Hematopoietic multipotent progenitor cell (in vitro differentiated cells): ENCODE data around the gene SLC49A3. TPM values are rescaled to one million over a fixed set of nuclear protein-coding genes. Genes with fewer than 3 reads are reported as not detected.
"Not testable (repeated sequence)": the region's sequence is repeated elsewhere in the genome, so short reads cannot be mapped to it uniquely, and the experiment has no call there.

Source experiments
- DNase-seq, 3 donors: peaks; one replicate each; pipeline ENCODE4 v3.0.0-alpha.2; 2011 to 2015; ENCODE audit warnings: low read depth in 2 of 3, low spot score in 2 of 3
- total RNA-seq: library from RNA; depleted of rRNA; stranded (reverse); fragments of >200 nt; gene quantifications from one replicate; pipeline ENCODE4 v1.2.3, GENCODE V29; 2012

SLC49A3 gene
- total RNA-seq, 1 donor, result 5.9 TPM

DNA sequence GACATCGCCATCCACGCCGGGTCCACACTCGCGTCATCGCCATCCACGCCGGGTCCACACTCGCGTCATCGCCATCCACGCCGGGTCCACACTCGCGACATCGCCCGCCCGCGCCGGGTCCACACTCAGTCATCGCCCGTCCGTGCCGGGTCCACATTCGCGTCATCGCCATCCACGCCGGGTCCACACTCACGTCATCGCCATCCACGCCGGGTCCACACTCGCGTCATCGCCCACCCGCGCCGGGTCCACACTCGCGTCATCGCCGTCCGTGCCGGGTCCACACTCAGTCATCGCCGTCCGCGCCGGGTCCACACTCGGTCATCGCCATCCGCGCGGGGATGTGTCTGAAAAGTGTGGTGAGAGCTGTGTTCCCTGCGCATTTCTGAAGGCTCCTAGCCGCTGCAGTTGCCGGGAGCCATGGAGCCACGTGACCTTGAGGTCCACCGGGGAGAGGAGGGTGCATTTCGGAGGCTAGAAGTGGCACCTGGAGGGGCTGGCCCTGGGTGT lies 34.0 kb upstream of the SLC49A3 start:
- DNase-seq, result no peak

DNA sequence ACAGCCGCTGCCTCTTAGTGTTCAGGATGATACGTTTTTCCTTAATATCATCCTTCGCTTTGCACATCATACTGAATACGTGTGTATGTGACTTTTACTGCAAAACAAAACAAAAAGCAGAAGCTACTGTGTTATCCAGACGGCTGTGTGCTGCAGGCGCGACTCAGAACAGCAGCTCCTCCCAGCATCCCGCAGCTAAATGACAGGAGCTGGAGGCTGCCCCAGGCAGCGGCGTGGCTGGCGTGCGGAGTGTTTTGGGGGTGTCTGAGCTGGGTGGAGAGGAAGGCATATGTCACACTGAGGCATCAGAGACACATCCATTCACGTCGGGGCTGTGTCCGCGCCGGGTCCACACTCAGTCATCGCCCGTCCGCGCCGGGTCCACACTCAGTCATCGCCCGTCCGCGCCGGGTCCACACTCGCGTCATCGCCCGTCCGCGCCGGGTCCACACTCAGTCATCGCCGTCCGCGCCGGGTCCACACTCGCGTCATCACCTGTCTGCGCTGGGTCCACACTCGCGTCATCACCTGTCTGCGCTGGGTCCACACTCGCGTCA lies 33.3 kb upstream of the SLC49A3 start:
- DNase-seq, result no peak

DNA sequence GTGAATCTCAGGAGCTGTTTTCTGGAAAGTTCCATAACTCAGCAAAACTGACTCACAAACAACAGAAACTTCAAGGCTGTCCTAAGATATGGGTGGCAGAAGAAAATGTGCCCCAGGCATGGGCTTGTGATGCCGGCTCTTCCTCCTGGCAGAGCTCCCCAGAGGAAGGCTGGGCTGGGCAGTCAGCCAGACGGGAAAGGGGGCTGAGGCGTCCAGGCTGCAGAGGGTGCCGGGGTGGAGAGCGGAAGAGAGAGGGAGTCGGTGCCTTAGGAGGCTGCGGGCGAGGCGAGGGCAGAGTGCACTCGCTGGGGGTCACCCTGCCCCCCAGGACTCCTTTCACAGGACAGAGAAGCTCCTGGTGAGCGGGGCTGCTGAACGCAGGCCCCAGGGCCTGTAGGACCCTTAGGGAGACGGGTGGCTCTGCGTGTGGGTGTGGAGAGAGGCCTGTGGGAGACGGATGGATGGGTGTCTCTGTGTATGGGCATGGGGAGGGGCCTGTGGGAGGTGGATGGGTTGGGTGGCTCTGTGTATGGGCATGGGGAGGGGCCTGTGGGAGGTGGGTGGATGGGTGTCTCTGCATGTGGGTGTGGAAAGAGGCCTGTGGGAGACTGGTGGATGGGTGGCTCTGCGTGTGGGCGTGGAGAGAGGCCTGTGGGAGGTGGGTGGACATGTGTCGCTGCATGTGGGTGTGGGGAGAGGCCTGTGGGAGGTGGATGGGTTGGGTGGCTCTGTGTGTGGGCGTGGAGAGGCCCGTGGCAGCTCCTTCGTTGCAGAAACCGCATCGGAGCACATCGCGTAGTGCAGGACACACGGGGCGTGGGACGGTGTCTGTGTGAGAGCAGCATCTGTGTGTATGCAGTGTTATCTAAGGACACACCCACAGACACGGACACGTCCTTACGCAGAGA lies 32.6 kb upstream of the SLC49A3 start:
- DNase-seq, result peak in 1 of 3 donors; percentile 12

DNA sequence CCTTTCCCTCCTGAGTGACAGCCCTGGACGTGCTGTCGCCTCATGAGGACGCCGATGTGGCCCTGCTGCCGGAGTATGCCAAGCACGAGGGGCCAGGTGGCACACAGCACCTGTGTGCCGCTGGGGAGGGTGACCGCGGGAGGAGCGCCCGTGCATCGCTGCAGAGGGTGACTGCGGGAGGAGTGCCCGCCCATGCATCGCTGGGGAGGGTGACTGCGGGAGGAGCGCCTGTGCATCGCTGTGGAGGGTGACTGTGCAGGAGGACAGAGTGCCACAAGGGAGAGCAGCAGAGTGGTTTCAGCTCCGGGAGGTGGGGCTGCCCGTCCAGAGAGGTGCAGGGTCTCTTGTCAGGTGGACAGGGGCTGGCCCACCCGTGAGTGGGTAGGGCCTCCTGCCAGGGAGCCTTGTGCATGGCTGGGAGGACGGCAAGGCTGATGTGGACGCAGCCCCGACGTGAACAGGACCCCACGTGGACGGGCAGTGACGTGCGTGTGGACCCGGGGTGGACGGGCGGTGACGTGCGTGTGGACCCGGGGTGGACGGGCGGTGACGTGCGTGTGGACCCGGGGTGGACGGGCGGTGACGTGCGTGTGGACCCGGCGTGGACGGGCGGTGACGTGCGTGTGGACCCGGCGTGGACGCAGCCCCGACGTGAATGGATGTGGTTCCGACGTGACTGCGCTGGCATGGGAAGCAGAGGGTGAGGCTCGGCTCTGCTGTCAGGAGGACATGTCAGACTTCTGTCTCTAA lies 31.3 kb upstream of the SLC49A3 start:
- no peak for DNase-seq

DNA sequence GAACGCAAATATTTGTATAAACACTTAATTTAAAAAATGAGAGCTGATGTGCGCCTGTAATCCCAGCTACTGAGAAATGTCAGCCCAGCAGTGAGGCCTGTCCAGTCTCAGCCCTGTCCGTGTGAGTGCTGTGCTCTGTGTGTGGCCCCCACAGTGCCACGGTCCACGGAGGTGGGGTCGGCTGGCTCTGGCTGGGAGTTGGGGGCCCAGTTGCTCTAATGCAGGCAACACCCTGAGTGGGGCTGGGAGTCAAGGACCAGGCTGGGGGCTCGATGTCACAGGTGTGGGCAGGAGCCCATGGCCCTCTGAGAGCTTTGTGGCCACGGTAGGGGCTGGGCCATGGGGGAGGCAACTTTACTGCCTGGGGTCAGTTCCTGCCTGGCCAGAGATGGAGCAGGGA lies 29.5 kb upstream of the SLC49A3 start:
- DNase-seq, result no peak

DNA sequence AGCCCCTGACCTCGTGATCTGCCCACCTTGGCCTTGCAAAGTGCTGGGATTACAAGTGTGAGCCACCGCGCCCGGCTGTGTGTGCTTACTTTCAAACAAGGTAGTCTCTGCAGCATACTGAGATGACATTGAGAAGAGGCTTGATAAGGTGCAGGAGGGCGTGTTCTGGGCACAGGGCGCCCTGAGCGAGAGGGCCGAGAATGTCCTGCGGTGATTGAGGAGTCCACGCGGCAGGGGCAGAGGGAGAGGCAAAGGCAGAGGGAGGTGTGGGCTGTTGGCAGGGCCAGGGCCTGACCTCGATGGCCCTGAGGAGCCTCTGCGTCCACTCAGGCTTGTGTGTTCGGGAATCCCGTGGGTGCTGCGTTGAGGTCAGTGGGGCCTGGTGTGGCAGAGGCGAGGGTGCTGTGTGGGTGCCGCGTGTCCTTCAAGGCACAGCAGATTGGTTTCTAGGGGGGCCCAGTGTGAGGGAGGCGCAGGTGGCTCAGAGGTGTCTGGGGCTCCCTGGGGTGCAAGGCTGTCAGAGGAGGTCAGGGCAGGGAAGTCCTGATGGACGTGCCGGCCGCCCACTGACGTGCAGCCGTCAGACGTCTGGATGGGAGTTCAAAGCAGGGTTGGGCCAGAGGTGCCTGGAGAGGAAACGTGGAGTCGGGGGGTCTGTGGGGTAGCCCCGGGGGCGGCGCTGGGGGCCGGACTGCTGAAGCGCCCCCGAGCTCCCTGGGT lies 28.8 kb upstream of the SLC49A3 start:
- no peak for DNase-seq

DNA sequence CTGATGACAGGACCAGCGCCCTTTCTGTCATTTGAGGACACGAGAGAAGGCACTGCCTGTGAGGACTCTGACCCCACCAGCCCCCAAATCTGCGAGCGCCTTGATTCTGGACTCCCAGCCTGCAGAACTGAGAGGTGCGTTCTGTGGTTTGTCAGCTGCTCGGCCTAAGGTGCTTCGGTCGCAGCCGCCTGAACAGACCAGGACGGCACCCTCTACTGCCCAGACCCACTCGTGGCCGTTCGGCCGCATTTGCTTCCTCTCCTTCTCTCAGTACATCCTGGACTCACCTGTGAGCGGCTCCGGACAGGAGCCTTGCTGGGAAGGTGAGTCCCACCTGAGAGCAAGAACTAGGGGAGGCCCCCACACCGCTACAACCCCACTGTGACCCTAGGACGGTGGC lies 25.1 kb upstream of the SLC49A3 start:
- DNase-seq, result no peak

DNA sequence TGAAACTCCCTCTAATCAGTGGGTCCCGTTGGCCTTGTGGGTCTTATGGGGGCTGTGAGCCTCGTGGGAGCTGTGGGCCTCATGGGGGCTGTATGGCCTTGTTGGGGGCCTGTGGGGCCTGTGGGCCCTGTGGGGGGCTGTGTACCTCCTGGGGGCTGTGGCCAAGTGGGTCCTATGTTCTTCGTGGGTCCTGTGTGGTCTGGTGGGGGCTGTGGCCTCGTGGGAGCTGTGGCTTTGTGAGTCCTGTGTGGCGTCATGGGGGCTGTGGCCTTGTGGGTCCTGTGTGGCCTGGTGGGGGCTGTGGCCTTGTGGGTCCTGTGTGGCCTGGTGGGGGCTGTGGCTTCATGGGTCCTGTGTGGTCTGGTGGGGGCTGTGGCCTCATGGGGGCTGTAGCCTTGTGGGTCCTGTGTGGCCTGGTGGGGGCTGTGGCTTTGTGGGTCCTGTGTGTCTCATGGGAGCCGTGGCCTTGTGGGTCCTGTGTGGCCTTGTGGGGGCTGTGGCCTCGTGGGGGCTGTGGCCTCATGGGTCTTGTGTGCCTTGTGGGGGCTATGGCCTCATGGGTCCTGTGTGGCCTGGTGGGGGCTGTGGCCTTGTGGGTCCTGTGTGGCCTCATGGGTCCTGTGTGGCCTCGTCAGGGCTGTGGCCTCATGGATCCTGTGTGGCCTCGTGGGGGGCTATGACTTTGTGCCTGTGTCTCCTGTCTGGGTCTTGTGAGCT lies 24.1 kb upstream of the SLC49A3 start:
- no peak for DNase-seq

DNA sequence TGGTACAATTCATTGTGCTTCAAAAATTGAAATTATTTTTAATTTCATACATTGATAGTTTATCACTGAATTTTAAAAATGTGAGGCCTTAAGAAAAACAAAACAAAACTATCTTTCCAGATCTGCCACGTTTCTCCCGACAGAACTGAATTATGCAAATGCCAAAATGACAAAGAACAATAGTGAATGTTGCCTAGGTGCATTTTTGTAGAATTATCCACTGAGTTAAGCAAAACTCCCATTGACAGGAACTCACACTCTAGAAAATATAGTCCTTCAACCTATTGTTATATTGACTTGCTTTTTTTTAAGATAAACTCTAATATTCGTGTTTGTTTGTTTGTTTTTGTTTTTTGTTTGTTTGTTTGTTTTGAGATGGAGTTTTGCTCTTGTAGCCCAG lies 23.1 kb upstream of the SLC49A3 start:
- DNase-seq, result no peak

DNA sequence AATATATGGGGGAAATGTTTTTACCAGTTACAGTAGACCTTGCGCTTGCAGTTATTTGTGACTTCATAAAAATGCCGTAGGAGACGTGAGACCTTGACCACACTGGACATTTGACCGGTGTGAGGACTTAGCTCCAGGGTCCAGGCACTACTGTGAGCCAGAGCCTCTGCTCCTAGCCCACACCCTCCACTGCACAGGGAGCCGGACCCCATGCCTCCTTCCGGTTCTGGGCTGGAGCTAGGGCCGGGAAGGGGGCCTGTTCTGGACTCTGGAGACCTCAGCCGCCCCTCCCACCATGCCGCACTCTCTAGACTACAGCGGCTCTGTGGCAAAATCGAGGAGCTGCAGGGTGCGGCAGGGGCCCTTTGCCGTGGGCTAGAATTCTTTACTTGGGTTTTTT lies 22.0 kb upstream of the SLC49A3 start:
- DNase-seq, result no peak

DNA sequence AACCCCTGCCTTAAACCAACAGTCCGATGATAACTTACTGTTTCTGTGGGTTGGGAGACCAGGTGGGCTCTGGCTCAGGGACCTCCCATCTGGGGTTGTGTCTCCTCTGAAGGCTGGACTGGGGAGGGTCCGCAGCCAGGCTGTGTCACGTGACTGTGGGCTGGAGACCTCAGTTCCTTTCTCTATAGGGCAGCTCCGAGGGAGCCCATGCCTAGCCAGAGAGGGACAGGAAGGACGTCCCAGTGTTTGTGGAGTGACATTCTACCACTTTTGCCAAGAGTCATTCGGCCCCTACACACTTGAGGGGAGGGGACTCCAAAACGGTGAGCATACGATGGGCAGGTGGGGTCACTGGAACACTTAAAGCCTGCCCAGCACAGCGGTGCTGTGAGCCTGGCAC lies 21.2 kb upstream of the SLC49A3 start:
- DNase-seq, result no peak

DNA sequence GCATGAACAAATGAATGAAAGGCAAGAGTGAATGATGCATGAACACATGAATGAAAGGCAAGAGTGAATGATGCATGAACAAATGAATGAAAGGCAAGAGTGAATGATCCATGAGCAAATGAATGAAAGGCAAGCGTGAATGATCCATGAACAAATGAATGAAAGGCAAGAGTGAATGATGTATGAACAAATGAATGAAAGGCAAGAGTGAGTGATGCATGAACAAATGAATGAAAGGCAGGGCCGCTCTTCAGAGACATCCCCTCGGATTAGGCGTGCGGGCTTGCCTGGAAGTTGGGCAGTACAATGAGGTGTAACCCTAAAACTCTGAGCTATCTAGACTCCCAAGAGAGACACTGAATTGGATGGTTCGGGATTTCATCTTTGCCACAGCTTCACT lies 20.4 kb upstream of the SLC49A3 start:
- no peak for DNase-seq

DNA sequence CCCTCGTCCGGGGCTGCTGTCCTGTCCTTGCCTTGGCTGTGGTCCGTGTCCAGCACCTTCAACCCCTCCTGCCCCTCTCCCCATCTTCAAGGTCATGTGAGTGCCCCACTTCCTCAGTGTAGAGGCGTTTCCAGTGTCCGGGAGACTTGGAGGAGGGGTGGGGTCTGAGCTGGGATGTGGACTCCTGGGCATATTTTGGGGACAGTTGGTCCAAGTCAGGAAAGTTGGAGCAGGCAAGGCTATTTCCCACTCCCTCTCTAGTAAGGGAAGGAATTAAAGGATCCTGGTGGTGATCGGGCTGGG lies 19.6 kb upstream of the SLC49A3 start:
- no peak for DNase-seq

DNA sequence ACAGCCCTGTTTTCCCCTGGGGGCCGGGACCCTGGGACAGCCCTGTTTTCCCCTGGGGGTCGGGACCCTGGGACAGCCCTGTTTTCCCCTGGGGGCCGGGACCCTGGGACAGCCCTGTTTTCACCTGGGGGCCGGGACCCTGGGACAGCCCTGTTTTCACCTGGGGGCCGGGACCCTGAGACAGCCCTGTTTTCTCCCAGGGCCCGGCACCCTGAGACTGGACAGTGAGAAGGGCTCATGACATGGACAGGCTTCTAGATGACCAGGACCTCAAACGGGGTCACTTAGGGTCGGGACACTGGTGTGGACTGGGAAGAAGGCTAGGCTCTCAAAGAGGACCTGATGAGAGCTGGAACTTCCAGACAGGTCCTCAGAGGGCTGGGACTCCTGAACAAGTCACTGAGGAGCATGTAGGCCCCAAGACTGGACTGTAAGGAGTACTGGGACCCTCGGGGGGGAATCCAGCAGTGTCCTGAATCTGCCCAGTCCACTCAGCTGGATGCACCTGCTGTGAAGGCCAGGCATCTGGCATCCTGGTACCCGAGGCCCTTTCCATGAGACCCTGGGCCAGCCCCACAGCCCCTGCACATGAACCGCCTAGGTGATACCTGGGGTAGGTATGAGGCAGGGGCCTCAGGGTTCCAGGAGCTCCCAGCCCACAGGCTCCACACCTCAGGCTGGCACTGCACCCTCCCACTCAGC lies 19.1 kb upstream of the SLC49A3 start:
- no peak for DNase-seq

DNA sequence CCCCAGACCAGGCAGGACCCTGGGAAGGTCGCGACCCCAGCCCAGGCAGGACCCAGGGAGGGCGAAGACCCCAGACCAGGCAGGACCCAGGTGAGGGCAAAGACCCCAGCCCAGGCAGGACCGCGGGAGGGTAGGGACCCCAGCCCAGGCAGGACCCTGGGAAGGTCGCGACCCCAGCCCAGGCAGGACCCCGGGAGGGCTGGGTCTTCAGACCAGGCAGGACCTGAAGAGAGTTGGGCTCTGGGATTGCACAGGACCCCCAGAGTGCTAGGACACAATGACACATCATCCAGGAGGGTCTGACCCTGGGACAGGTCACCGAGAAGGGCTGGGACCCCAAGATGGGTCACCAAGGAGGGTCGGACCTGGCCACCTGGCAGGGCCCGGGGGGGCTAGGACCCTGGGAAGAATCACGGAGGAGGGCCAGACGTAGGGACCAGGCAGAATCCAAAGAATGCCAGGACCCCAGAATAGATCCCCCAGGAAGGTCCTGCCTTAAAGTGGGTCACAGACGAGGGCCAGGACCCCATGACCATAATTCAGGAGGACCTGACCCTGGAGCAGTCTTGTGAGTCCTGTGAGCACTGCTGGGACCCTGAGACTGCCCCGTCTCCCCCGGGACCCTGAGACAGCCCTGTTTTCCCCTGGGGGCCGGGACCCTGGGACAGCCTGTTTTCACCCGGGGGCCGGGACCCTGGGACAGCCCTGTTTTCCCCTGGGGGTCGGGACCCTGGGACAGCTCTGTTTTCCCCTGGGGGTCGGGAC lies 18.1 kb upstream of the SLC49A3 start:
- DNase-seq, result no peak

DNA sequence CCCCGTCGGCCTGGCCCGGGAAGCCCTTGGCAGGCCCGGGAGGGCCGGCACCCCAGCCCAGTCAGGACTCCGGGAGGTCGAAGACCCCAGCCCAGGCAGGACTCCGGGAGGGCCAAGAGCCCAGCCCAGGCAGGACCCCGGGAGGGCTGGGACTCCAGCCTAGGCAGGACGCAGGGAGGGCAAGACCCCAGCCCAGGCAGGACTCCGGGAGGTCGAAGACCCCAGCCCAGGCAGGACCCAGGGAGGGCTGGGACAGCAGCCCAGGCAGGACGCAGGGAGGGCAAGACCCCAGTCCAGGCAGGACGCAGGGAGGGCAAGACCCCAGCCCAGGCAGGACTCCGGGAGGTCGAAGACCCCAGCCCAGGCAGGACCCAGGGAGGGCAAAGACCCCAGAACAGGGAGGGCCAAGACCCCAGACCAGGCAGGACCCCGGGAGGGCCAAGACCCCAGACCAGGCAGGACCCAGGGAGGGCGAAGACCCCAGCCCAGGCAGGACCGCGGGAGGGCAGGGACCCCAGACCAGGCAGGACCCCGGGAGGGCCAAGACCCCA lies 17.2 kb upstream of the SLC49A3 start:
- DNase-seq, result not testable (repeated sequence)

DNA sequence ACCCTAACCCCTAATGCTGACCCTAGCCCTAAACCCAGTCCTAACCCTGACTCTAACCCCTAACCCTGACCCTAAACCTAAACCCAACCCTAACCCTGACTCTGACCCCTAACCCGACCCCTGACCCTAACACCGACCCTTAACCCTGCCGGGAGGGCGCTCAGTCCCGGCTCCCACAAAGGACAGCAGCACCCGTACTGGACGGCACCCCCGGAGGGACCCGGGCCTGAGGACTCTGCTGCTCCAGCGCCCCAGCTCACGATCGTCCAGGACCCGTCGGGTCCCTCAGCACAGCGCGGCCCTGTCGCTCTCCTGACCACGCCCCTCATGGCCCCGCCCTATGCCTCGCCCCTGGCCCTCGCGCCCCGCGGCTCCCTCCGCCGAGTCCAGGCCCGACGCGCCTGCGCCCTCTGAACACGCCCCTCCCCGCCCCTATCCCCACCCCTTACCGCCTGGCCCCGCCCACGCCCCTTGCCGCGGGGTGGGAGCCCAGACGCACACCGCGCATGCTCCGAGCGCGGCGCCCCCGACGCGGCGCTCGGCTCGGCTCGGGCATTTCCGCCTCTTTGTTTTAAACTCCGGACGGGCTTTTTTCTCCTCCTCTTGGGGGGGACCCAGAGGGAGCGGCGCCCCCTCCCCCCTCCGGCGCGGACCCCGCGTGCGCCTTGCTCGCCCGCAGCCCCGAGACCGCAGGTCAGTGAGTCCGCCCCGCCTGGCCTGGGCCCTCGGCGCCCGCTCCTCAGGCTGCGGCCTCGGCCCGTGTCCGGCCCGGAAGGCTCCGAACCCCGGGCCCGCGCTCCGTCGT lies 16.5 kb upstream of the SLC49A3 start, which contains the start of gene PCGF3:
Gene PCGF3, plus strand, starts transcription at position 555 of the 805 bp plus-strand sequence. CDS start 27,849 bp downstream, outside the sequence.
- peak; percentile 86 to 96 (median 94) for DNase-seq

DNA sequence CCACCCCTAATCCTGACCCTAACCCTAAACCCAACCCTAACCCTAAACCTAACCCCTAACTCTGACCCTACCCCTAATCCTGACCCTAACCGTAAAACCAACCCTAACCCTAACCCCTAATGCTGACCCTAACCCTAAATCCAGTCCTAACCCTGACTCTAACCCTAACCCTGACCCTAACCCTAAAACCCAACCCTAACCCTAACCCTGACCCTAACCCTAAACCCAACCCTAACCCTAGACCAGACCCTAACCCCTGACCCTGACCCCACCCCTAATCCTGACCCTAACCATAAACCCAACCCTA lies 16.0 kb upstream of the SLC49A3 start:
- no peak for DNase-seq
